KMS-11 (cell line): ENCODE data around the gene KCTD12.
"Not testable (repeated sequence)": the region's sequence is repeated elsewhere in the genome, so short reads cannot be mapped to it uniquely, and the experiment has no call there.

ENCODE experiments used
- H2AFZ ChIP-seq: fragments of 200-600 bp; sonication (generic); 2 replicates; pipeline ENCODE4 v1.6.1; 2016; ENCODE audit warnings: antibody characterized with exemption, mixed run types, low read depth
- H3K27ac ChIP-seq: fragments of 200-600 bp; sonication (generic); 2 replicates; pipeline ENCODE4 v1.6.1; 2016; ENCODE audit warnings: mild to moderate bottlenecking, mixed run types
- H3K27me3 ChIP-seq: fragments of 200-600 bp; sonication (generic); 2 replicates; pipeline ENCODE4 v1.6.1; 2017; ENCODE audit warnings: mild to moderate bottlenecking, low read depth, mixed run types, moderate library complexity; ENCODE audit not compliant: insufficient read depth
- H3K36me3 ChIP-seq: fragments of 200-600 bp; sonication (generic); 2 replicates; pipeline ENCODE4 v1.6.1; 2017; ENCODE audit warnings: mild to moderate bottlenecking, mixed run types; ENCODE audit not compliant: insufficient read depth
- H3K4me1 ChIP-seq: fragments of 200-600 bp; sonication (generic); 2 replicates; pipeline ENCODE4 v1.6.1; 2016; ENCODE audit warnings: mild to moderate bottlenecking, low read depth, mixed run types; ENCODE audit not compliant: poor library complexity, severe bottlenecking
- H3K4me2 ChIP-seq: fragments of 200-600 bp; sonication (generic); 2 replicates; pipeline ENCODE4 v1.7.0; 2016; ENCODE audit warnings: mild to moderate bottlenecking, mixed run types
- H3K4me3 ChIP-seq: fragments of 200-600 bp; sonication (generic); IDR thresholded peaks from 2 replicates; pipeline ENCODE4 v1.6.1; 2017; ENCODE audit warnings: low read depth, low read length, mixed read lengths; ENCODE audit not compliant: insufficient read depth
- H3K79me2 ChIP-seq: fragments of 200-600 bp; sonication (generic); 2 replicates; pipeline ENCODE4 v1.6.1; 2016; ENCODE audit warnings: low read depth, mixed run types; ENCODE audit not compliant: insufficient read depth
- H3K9ac ChIP-seq: fragments of 200-600 bp; sonication (generic); 2 replicates; pipeline ENCODE4 v1.6.1; 2016; ENCODE audit warnings: mild to moderate bottlenecking, mixed run types
- H4K20me1 ChIP-seq: fragments of 200-600 bp; sonication (generic); 2 replicates; pipeline ENCODE4 v1.6.1; 2016; ENCODE audit warnings: mild to moderate bottlenecking, mixed run types; ENCODE audit not compliant: insufficient read depth
- TF ChIP-seq, protein P1 (sequence below): fragments of 200-600 bp; sonication (generic); conservative IDR thresholded peaks from 2 replicates; pipeline ENCODE4 v1.6.1; 2017; ENCODE audit warnings: low read depth, mild to moderate bottlenecking, antibody characterized with exemption, low read length, moderate library complexity, mixed read lengths

Gene KCTD12

DNA sequence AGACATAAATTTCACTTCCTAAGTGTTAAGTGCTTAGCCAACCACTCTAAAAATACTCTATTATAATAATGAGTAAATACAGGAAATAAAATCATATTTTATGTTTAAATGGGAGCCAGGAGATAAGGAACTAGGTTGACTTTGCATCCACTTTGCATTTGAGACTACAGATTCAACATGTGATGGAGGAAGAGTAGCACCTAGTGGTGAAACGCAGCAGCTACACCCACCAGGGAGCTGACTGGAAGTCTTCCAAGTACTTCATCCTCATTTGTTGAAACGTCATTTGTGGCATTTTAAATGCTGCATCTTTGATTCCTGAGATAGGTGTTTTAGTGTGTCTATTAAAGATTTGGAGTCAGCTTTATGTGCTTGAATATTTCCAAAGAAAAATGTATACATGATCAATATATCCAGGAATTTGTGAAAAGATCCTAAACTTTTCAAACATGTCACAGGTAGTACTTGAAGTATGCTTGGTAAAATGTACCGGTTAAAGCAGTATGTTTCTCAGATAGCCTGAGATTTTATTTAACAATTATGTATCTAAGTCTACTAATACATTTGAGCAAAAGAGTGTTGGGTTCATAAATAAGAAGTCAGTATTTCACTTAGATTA, 17.4 kb upstream of the KCTD12 start:
- no peaks in the 10 kb centered on the region for H3K79me2 ChIP-seq
- no peak overlapping the region for H3K27ac ChIP-seq
- no peak overlapping the region for H3K4me3 ChIP-seq
- no peaks in the 10 kb centered on the region for H3K36me3 ChIP-seq
- no peak overlapping the region for H3K9ac ChIP-seq
- H3K4me2 ChIP-seq, result no peak overlapping the region
- no peak overlapping the region for H2AFZ ChIP-seq
- H4K20me1 ChIP-seq, result no peaks in the 10 kb centered on the region
- TF ChIP-seq, protein P1, sequence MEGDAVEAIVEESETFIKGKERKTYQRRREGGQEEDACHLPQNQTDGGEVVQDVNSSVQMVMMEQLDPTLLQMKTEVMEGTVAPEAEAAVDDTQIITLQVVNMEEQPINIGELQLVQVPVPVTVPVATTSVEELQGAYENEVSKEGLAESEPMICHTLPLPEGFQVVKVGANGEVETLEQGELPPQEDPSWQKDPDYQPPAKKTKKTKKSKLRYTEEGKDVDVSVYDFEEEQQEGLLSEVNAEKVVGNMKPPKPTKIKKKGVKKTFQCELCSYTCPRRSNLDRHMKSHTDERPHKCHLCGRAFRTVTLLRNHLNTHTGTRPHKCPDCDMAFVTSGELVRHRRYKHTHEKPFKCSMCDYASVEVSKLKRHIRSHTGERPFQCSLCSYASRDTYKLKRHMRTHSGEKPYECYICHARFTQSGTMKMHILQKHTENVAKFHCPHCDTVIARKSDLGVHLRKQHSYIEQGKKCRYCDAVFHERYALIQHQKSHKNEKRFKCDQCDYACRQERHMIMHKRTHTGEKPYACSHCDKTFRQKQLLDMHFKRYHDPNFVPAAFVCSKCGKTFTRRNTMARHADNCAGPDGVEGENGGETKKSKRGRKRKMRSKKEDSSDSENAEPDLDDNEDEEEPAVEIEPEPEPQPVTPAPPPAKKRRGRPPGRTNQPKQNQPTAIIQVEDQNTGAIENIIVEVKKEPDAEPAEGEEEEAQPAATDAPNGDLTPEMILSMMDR, result peak; percentile 80
- no peaks in the 10 kb centered on the region for H3K4me1 ChIP-seq
- no peaks in the 10 kb centered on the region for H3K27me3 ChIP-seq

DNA sequence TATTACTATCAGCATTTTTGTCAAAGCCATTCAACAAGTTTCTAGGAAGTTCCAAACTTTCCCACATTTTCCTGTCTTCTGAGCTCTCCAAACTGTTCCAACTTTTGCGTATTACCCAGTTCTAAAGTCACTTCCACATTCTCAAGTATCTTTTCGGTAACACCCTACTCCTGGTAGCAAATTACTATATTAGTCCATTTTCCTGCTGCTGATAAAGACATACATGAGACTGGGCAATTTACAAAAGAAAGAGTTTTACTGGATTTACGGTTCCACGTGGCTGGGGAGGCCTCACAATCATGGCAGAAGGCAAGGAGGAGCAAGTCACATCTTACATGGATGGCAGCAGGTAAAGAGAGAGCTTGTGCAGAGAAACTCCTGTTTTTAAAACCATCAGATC, 12.9 kb upstream of the KCTD12 start:
- not testable (repeated sequence) for H3K4me3 ChIP-seq, H2AFZ ChIP-seq, H3K4me1 ChIP-seq, H3K79me2 ChIP-seq, H4K20me1 ChIP-seq, H3K4me2 ChIP-seq, H3K9ac ChIP-seq, H3K36me3 ChIP-seq, H3K27me3 ChIP-seq, H3K27ac ChIP-seq

DNA sequence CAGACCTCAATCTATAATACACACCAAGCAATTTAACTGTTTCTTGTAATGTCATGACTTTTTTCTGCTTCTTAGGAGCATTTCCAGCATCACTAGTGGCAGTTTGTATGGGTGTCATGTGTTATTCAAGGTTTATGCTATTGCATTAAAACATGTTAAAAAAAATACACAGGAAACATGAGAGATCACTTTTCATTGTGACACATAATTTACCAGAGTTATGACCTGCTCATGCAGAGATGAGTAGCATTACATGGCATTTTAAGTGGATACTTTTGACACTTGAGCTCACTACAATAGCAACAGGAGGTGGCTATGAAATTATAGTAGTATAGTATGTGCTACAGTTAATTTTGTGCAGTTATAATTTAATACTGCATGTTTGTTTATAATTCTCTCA, 11.0 kb upstream of the KCTD12 start:
- not testable (repeated sequence) for H4K20me1 ChIP-seq, H3K27me3 ChIP-seq, H2AFZ ChIP-seq, H3K9ac ChIP-seq, H3K79me2 ChIP-seq, H3K27ac ChIP-seq, H3K4me2 ChIP-seq, H3K36me3 ChIP-seq, H3K4me1 ChIP-seq, H3K4me3 ChIP-seq

DNA sequence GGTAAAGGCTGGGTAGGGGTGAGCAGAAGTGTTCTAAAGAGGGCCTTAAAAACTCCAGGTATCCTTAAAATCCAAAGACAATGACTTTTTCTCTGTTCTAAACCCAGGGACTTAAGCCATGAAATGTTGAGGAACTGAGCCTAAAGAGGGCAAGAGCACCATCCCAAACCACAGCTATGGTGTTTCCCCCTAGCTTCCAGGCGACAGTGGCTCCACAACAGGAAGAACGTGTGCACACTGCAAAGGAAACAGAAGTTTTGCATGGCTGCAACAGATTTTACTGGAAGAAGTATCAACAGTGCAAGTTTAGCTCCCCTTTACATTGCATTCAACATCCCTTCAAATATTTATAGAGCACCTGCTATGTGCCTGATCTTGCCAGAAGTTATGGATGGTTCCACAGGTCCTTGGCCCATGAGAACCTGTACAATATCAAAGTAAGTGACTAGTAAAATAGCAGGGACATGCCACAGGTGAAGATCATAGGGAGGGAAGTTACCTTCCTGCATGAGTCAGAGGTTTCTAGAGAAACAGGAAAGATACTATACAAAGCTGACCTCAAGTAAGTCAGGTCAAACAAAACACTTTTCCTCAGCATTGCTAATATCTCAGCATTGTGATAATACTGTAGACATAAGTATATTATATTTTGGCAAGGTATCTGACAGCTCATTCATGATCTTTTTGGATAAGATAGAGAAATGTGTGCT, 8.4 kb upstream of the KCTD12 start:
- no peak overlapping the region for H3K4me2 ChIP-seq
- H2AFZ ChIP-seq, result no peak overlapping the region
- H4K20me1 ChIP-seq, result no peaks in the 10 kb centered on the region
- no peak overlapping the region for H3K4me3 ChIP-seq
- no peak overlapping the region for H3K27ac ChIP-seq
- H3K27me3 ChIP-seq, result no peaks in the 10 kb centered on the region
- TF ChIP-seq, protein P1, result no peak
- no peaks in the 10 kb centered on the region for H3K4me1 ChIP-seq
- H3K79me2 ChIP-seq, result no peaks in the 10 kb centered on the region
- no peak overlapping the region for H3K9ac ChIP-seq
- no peaks in the 10 kb centered on the region for H3K36me3 ChIP-seq

DNA sequence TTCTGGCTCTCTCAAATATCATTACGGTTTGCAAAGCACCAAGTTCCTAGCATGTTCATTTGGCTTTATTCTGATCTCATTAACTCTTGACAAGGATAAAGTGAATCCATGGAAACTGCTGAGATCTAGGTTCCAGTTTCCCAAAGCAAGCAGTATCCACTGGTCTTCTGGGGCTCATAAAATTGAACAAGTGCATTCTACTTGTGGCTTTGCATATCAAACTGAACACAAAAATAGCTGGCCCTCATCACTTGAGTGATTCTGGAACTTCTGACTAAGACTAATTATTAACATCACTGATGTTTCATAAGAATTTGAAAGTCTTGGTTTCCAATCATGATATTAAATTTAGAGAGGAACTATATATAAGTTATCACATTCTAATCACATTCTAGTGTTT, 6.3 kb upstream of the KCTD12 start:
- H3K79me2 ChIP-seq, result no peaks in the 10 kb centered on the region
- H2AFZ ChIP-seq, result no peak overlapping the region
- H3K36me3 ChIP-seq, result no peaks in the 10 kb centered on the region
- H3K4me3 ChIP-seq, result no peak overlapping the region
- H3K9ac ChIP-seq, result no peak overlapping the region
- H3K4me2 ChIP-seq, result no peak overlapping the region
- no peaks in the 10 kb centered on the region for H4K20me1 ChIP-seq
- H3K4me1 ChIP-seq, result no peaks in the 10 kb centered on the region
- H3K27ac ChIP-seq, result no peak overlapping the region
- TF ChIP-seq, protein P1, result no peak
- H3K27me3 ChIP-seq, result no peaks in the 10 kb centered on the region
